Bronchial epithelial cell (primary cell): ENCODE measurements around the gene OLIG2. TPM values are rescaled to one million over a fixed set of nuclear protein-coding genes. Genes with fewer than 3 reads are reported as not detected.

Source experiments
- DNase-seq: peaks from one replicate; pipeline ENCODE4 v3.0.0-alpha.2; 2010; ENCODE audit warnings: low read depth
- FAIRE-seq: peaks from 2 replicates; lab custom pipeline; 2011; peaks lifted over from hg19 to GRCh38; lab: Jason Lieb, UNC
- H3K27me3 ChIP-seq: 2 replicates; pipeline ENCODE4 v1.5.1; 2011; ENCODE audit warnings: low read length; ENCODE audit not compliant: control insufficient read depth, insufficient read depth
- H3K36me3 ChIP-seq: 2 replicates; pipeline ENCODE4 v1.5.1; 2011; ENCODE audit warnings: low read length; ENCODE audit not compliant: control insufficient read depth, insufficient read depth
- H3K4me3 ChIP-seq: 2 replicates; pipeline ENCODE4 v1.5.1; 2011; ENCODE audit warnings: mild to moderate bottlenecking, low read depth, low read length, control low read depth
- total RNA-seq: library from RNA; depleted of rRNA; stranded (reverse); fragments of >200 nt; gene quantifications from 2 replicates; pipeline ENCODE4 v1.2.1, GENCODE V29; 2014
- TF ChIP-seq, protein P1 (sequence below): IDR thresholded peaks from 2 replicates; pipeline ENCODE4 v1.5.1; 2011; ENCODE audit warnings: mild to moderate bottlenecking, moderate library complexity, low read length, control low read depth, inconsistent platforms; ENCODE audit not compliant: insufficient read depth, severe bottlenecking

OLIG2 gene
- total RNA-seq, 1 donor from 2014 or later, result not detected

- Histone ChIP-seq H3K4me3 (no peak overlapping the region), H3K27me3 (peaks cover 68% of the 10 kb centered on the region), H3K36me3 (no peaks in the 10 kb centered on the region)
- DNase-seq, result no peak
- TF ChIP-seq, protein P1, sequence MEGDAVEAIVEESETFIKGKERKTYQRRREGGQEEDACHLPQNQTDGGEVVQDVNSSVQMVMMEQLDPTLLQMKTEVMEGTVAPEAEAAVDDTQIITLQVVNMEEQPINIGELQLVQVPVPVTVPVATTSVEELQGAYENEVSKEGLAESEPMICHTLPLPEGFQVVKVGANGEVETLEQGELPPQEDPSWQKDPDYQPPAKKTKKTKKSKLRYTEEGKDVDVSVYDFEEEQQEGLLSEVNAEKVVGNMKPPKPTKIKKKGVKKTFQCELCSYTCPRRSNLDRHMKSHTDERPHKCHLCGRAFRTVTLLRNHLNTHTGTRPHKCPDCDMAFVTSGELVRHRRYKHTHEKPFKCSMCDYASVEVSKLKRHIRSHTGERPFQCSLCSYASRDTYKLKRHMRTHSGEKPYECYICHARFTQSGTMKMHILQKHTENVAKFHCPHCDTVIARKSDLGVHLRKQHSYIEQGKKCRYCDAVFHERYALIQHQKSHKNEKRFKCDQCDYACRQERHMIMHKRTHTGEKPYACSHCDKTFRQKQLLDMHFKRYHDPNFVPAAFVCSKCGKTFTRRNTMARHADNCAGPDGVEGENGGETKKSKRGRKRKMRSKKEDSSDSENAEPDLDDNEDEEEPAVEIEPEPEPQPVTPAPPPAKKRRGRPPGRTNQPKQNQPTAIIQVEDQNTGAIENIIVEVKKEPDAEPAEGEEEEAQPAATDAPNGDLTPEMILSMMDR, result no peak
- no peak for FAIRE-seq
Measured at GRCh38 chr21:33021150-33021549, 4.6 kb upstream of the OLIG2 start.

GRCh38 chr21:33021667-33022066 lies 4.1 kb upstream of the OLIG2 start:
- H3K27me3 ChIP-seq, result peaks cover 72% of the 10 kb centered on the region
- FAIRE-seq, result peak; percentile 40
- no peak for DNase-seq

GRCh38 chr21:33022489-33022827 lies 3.3 kb upstream of the OLIG2 start:
- no peak for DNase-seq
- peaks cover 78% of the 10 kb centered on the region for H3K27me3 ChIP-seq
- no peak for FAIRE-seq
- no peaks in the 10 kb centered on the region for H3K36me3 ChIP-seq
- TF ChIP-seq, protein P1, result no peak
- no peak overlapping the region for H3K4me3 ChIP-seq

More at GRCh38 chr21:33021667-33022066, 4.1 kb upstream of the OLIG2 start:
- H3K36me3 ChIP-seq, result no peaks in the 10 kb centered on the region
- TF ChIP-seq, protein P1, result no peak
- no peak overlapping the region for H3K4me3 ChIP-seq

- H3K27me3 ChIP-seq, result peaks cover 80% of the 10 kb centered on the region
- TF ChIP-seq, protein P1, result no peak
- FAIRE-seq (no peak), DNase-seq (no peak)
- no peak overlapping the region for H3K4me3 ChIP-seq
- H3K36me3 ChIP-seq, result no peaks in the 10 kb centered on the region
Measured at GRCh38 chr21:33022828-33023573, 2.7 kb upstream of the OLIG2 start.

DNA sequence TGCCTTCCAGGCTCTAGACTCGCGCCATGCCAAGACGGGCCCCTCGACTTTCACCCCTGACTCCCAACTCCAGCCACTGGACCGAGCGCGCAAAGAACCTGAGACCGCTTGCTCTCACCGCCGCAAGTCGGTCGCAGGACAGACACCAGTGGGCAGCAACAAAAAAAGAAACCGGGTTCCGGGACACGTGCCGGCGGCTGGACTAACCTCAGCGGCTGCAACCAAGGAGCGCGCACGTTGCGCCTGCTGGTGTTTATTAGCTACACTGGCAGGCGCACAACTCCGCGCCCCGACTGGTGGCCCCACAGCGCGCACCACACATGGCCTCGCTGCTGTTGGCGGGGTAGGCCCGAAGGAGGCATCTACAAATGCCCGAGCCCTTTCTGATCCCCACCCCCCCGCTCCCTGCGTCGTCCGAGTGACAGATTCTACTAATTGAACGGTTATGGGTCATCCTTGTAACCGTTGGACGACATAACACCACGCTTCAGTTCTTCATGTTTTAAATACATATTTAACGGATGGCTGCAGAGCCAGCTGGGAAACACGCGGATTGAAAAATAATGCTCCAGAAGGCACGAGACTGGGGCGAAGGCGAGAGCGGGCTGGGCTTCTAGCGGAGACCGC lies 2.0 kb upstream of the OLIG2 start:
- FAIRE-seq (no peak), DNase-seq (no peak)
- no peaks in the 10 kb centered on the region for H3K36me3 ChIP-seq
- H3K4me3 ChIP-seq, result no peak overlapping the region
- TF ChIP-seq, protein P1, result no peak
- H3K27me3 ChIP-seq, result peaks cover 82% of the 10 kb centered on the region
